Subcutaneous adipose tissue (tissue), 4 donors: ENCODE results near the gene CACNA2D2. TPM values are rescaled to one million over a fixed set of nuclear protein-coding genes. Genes with fewer than 3 reads are reported as not detected.

ENCODE experiments used
- CTCF ChIP-seq: fragments of 450-650 bp; IDR thresholded peaks from one replicate; pipeline ENCODE4 v1.5.1; 2016; ENCODE audit warnings: low read depth, mild to moderate bottlenecking, control low read depth, antibody characterized with exemption, moderate library complexity
- total RNA-seq, 4 donors: library from RNA; depleted of rRNA; stranded (reverse); fragments of >200 nt; gene quantifications; one replicate each; pipeline ENCODE4 v1.1.0, GENCODE V29; 2016

Gene CACNA2D2
- total RNA-seq, 4 donors from 2014 or later = 0.65 to 1.7 (median 0.66) TPM; not detected in 1

- TF ChIP-seq CTCF = no peak
Measured at GRCh38 chr3:50340448-50341329, 162.7 kb downstream of the CACNA2D2 start, which contains the start of gene RASSF1. TSS of gene RASSF1 (minus strand) at chr3:50340836. CDS start at chr3:50340805, 31 bp downstream.

GRCh38 chr3:50340147-50340447, 163.3 kb downstream of the CACNA2D2 start:
- TF ChIP-seq CTCF = no peak

- no peak for TF ChIP-seq CTCF
Measured at GRCh38 chr3:50339485-50340146, 163.8 kb downstream of the CACNA2D2 start.

GRCh38 chr3:50338965-50339364, 164.5 kb downstream of the CACNA2D2 start:
- no peak for TF ChIP-seq CTCF

GRCh38 chr3:50337175-50337861, 166.1 kb downstream of the CACNA2D2 start:
- TF ChIP-seq CTCF = no peak

GRCh38 chr3:50336452-50337174, 166.8 kb downstream of the CACNA2D2 start:
- TF ChIP-seq CTCF = no peak
